ENCODE data around the gene MAP3K4. TPM values are rescaled to one million over a fixed set of nuclear protein-coding genes. Genes with fewer than 3 reads are reported as not detected.
"Not testable (repeated sequence)": the region's sequence is repeated elsewhere in the genome, so short reads cannot be mapped to it uniquely, and the experiment has no call there.

The MAP3K4 gene
- total RNA-seq, 3 donors from 2014 or later = 32.8 to 58.3 (median 34.7) TPM

DNA sequence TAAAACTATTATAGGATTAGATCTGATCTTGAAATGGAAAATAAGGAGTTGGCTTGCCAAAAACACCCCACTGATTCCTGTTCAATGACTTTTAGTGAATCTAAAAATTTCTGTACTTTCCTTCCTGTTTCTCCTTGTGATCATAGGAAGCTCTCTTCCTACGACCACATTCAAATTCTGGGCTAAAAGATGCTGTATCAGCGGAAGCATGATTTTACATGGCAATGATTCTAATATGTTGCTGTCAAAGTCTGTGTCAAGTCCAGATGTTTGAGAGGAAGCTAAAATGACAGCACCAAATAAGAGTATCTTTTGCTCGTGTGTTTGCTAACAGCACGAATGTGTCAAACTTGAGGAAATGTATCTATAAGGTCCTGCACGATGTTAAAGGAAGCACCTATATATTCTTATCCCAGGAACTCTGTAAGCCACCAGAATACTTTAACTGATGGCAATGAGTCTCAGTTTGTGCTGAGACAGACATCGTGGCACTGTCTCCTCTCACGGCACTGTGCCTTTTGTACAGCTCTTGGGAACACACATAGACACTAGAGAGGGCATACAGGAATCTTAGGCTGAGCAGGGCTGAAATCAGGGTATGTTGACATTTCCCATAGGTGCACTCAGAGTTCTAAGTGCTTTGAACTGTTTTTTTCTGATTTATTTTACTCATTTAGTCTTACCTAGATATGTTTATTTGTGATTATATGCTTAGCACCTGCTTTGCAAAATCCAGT, 24.9 kb upstream of the MAP3K4 start:
- no peak for DNase-seq
- TF ChIP-seq, protein P1, sequence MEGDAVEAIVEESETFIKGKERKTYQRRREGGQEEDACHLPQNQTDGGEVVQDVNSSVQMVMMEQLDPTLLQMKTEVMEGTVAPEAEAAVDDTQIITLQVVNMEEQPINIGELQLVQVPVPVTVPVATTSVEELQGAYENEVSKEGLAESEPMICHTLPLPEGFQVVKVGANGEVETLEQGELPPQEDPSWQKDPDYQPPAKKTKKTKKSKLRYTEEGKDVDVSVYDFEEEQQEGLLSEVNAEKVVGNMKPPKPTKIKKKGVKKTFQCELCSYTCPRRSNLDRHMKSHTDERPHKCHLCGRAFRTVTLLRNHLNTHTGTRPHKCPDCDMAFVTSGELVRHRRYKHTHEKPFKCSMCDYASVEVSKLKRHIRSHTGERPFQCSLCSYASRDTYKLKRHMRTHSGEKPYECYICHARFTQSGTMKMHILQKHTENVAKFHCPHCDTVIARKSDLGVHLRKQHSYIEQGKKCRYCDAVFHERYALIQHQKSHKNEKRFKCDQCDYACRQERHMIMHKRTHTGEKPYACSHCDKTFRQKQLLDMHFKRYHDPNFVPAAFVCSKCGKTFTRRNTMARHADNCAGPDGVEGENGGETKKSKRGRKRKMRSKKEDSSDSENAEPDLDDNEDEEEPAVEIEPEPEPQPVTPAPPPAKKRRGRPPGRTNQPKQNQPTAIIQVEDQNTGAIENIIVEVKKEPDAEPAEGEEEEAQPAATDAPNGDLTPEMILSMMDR (IDR thresholded peaks at IDR 0.05) = no peak
- Histone ChIP-seq H3K9me3 (no peaks in the 10 kb centered on the region), H3K4me1 (ENCODE audit: low read depth) (no peaks in the 10 kb centered on the region), H3K36me3 (ENCODE audit: low read depth) (no peaks in the 10 kb centered on the region), H3K4me3 (no peak overlapping the region)
- ATAC-seq = no peak
- intact Hi-C loops (cut with DNase I, micrococcal nuclease) = no loop called here

- H3K36me3 ChIP-seq (ENCODE audit: low read depth) = no peaks in the 10 kb centered on the region
- no peaks in the 10 kb centered on the region for H3K9me3 ChIP-seq
- no peak overlapping the region for H3K4me3 ChIP-seq
- intact Hi-C loops (cut with DNase I, micrococcal nuclease) = no loop called here
- TF ChIP-seq, protein P1 (IDR thresholded peaks at IDR 0.05) = no peak
- no peaks in the 10 kb centered on the region for H3K4me1 ChIP-seq (ENCODE audit: low read depth)
- DNase-seq (no peak), ATAC-seq (no peak)
These were observed 24.2 kb upstream of the MAP3K4 start for GRCh38 chr6:160967351-160967750.

- no peaks in the 10 kb centered on the region for H3K9me3 ChIP-seq
- TF ChIP-seq, protein P1 (IDR thresholded peaks at IDR 0.05) = no peak
These were observed 23.7 kb upstream of the MAP3K4 start for GRCh38 chr6:160967833-160968232.

DNA sequence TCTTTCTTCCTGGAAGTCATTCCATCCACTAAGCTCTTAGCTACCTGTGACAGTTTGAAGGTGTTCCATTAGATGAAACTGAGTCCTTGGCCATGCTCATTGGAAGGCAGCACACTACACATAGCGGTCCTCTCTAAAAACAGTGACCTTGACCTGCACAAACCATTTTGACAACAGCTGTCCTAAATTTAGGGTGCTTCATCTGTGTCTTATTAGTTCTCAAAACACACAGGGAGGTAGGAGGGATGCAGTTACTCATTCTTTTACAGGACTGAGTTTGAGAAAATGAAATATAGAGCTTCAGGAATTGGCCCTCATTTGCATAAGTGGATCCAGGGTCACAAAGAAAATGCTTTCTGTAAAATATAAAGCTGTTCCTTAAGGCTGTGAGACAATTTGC, 20.4 kb upstream of the MAP3K4 start:
- H3K4me3 ChIP-seq = no peak overlapping the region
- intact Hi-C loops (cut with DNase I, micrococcal nuclease) = no loop called here
- no peak for ATAC-seq
- TF ChIP-seq, protein P1 (IDR thresholded peaks at IDR 0.05) = no peak
- no peaks in the 10 kb centered on the region for H3K9me3 ChIP-seq
- no peak for DNase-seq
- no peaks in the 10 kb centered on the region for H3K4me1 ChIP-seq (ENCODE audit: low read depth)
- no peaks in the 10 kb centered on the region for H3K36me3 ChIP-seq (ENCODE audit: low read depth)

More at GRCh38 chr6:160967833-160968232, 23.7 kb upstream of the MAP3K4 start:
- DNase-seq (no peak), ATAC-seq (no peak)
- Histone ChIP-seq H3K36me3 (ENCODE audit: low read depth) (no peaks in the 10 kb centered on the region), H3K4me1 (ENCODE audit: low read depth) (no peaks in the 10 kb centered on the region), H3K4me3 (no peak overlapping the region)
- intact Hi-C loops (cut with DNase I, micrococcal nuclease) = no loop called here

DNA sequence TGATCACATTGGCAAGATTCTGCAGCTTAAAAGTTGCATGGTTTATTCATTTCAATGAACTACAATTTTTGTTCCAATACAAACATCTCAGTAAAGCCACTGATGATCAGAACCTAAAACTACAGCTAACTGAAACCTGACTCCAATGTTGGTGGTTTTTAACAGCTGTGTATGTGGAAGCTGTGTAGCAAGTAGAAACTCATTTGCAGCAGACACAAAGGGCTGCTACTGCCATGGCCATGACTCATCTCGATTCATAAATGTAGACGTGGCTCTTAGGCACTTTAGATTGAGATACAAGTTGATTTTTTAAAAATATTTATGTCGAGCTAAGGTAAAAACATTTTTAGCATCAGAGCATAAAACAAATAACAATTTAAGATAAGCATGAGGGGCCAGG, 19.5 kb upstream of the MAP3K4 start:
- H3K36me3 ChIP-seq (ENCODE audit: low read depth) = no peaks in the 10 kb centered on the region
- intact Hi-C loops (cut with DNase I, micrococcal nuclease) = no loop called here
- no peaks in the 10 kb centered on the region for H3K4me1 ChIP-seq (ENCODE audit: low read depth)
- TF ChIP-seq, protein P1 (IDR thresholded peaks at IDR 0.05) = no peak
- DNase-seq (no peak), ATAC-seq (no peak)
- H3K9me3 ChIP-seq = no peaks in the 10 kb centered on the region
- H3K4me3 ChIP-seq = no peak overlapping the region

DNA sequence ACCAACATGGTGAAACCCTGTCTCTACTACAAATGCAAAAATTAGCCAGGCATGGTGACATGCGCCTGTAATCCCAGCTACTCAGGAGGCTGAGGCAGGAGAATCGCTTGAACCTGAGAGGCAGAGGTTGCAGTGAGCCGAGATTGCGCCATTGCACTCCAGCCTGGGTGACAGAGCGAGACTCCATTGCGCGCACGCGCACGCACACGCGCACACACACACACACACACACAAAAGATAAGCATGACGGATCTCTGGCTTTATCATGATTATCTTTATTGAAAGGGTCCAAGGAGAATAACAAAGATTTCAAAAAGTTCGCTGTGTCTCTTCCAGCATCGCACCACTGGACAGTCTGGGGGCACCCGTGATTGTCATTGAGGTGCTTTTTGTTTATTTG, 19.0 kb upstream of the MAP3K4 start:
- ATAC-seq; intact Hi-C loops (cut with DNase I, micrococcal nuclease); H3K9me3 ChIP-seq; H3K36me3 ChIP-seq (ENCODE audit: low read depth); H3K4me3 ChIP-seq; H3K4me1 ChIP-seq (ENCODE audit: low read depth); DNase-seq: not testable (repeated sequence)
